ENCODE data around the gene STK24.

Gene STK24

DNA sequence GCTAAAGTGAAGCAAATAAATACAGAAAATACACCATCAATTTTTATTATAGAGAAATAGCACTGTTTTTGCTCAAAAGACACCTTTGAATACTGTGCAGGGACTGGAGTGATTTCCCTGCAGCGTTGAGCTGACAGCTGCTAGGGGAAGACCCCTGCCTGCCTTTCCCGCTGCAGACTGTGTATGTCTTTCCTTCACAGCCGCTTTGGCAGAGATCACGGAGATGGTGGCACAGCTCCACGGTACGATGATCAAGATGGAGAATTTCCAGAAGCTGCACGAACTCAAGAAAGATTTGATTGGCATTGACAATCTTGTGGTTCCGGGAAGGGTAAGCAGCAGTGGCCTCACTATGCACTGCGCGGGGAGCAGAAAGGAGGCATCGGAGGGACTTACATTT is 141.5 kb downstream of the STK24 start:
- no peak for TF ChIP-seq EZH2phosphoT487 (conservative IDR thresholded peaks at IDR 0.05; ENCODE audit: low read length)
- TF ChIP-seq, protein P1, sequence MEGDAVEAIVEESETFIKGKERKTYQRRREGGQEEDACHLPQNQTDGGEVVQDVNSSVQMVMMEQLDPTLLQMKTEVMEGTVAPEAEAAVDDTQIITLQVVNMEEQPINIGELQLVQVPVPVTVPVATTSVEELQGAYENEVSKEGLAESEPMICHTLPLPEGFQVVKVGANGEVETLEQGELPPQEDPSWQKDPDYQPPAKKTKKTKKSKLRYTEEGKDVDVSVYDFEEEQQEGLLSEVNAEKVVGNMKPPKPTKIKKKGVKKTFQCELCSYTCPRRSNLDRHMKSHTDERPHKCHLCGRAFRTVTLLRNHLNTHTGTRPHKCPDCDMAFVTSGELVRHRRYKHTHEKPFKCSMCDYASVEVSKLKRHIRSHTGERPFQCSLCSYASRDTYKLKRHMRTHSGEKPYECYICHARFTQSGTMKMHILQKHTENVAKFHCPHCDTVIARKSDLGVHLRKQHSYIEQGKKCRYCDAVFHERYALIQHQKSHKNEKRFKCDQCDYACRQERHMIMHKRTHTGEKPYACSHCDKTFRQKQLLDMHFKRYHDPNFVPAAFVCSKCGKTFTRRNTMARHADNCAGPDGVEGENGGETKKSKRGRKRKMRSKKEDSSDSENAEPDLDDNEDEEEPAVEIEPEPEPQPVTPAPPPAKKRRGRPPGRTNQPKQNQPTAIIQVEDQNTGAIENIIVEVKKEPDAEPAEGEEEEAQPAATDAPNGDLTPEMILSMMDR (IDR thresholded peaks at IDR 0.05; ENCODE audit: insufficient read depth, low read length, poor library complexity, severe bottlenecking): no peak
- Histone ChIP-seq H3K27ac (ENCODE audit: low read depth, low read length) (no peak overlapping the region), H3K9me2 (replicated peaks; ENCODE audit: insufficient read depth, low read length) (no peaks in the 10 kb centered on the region), H2AFZ (ENCODE audit: low read depth, low read length, severe bottlenecking) (no peak overlapping the region), H3K27me3 (ENCODE audit: low read length) (no peaks in the 10 kb centered on the region), H3K4me3 (ENCODE audit: insufficient read depth, low read length, poor library complexity, severe bottlenecking) (no peak overlapping the region), H4K20me1 (ENCODE audit: low read depth, low read length) (no peaks in the 10 kb centered on the region), H3K36me3 (ENCODE audit: low read length) (no peaks in the 10 kb centered on the region), H3F3A (ENCODE audit: insufficient read depth) (no peaks in the 10 kb centered on the region), H3K4me2 (ENCODE audit: low read depth, low read length, poor library complexity, severe bottlenecking) (no peak overlapping the region), H3K79me2 (ENCODE audit: insufficient read depth, low read length) (no peaks in the 10 kb centered on the region), H3K9me3 (ENCODE audit: insufficient read depth, low read length) (no peaks in the 10 kb centered on the region), H3K9ac (ENCODE audit: low read length) (no peak overlapping the region)

GRCh38 chr13:98434060-98434459 is 142.8 kb downstream of the STK24 start:
- TF ChIP-seq, protein P1 (IDR thresholded peaks at IDR 0.05; ENCODE audit: insufficient read depth, low read length, poor library complexity, severe bottlenecking): no peak
- no peak for TF ChIP-seq EZH2phosphoT487 (conservative IDR thresholded peaks at IDR 0.05; ENCODE audit: low read length)
- Histone ChIP-seq H3K9me2 (replicated peaks; ENCODE audit: insufficient read depth, low read length) (no peaks in the 10 kb centered on the region), H3K4me2 (ENCODE audit: low read depth, low read length, poor library complexity, severe bottlenecking) (no peak overlapping the region), H3K79me2 (ENCODE audit: insufficient read depth, low read length) (no peaks in the 10 kb centered on the region), H3K4me3 (ENCODE audit: insufficient read depth, low read length, poor library complexity, severe bottlenecking) (no peak overlapping the region), H2AFZ (ENCODE audit: low read depth, low read length, severe bottlenecking) (no peak overlapping the region), H3K36me3 (ENCODE audit: low read length) (no peaks in the 10 kb centered on the region), H3F3A (ENCODE audit: insufficient read depth) (no peaks in the 10 kb centered on the region), H4K20me1 (ENCODE audit: low read depth, low read length) (no peaks in the 10 kb centered on the region), H3K27ac (ENCODE audit: low read depth, low read length) (no peak overlapping the region), H3K27me3 (ENCODE audit: low read length) (no peaks in the 10 kb centered on the region), H3K9me3 (ENCODE audit: insufficient read depth, low read length) (no peaks in the 10 kb centered on the region), H3K9ac (ENCODE audit: low read length) (no peak overlapping the region)

DNA sequence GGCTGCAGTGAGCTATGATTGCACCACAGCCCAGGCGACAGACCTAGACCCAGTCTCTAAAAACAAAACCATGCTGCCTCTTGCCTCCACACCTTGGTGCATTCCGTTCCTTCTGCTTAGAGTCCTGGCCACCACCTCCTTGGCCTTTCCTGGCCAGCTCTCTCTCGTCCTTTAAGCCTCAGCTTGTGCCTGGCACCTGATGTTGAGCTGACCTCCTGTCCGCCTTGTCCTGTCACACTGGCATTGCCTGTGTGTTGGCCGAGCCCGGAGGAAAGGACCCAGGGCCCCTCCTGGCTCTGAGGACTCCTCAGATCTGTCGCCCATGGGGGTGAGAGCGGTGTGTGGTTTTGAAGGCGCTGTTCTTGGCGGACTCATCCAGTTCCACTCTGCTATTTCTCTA is 143.3 kb downstream of the STK24 start:
- no peak overlapping the region for H3K4me3 ChIP-seq (ENCODE audit: insufficient read depth, low read length, poor library complexity, severe bottlenecking)
- no peak overlapping the region for H3K27ac ChIP-seq (ENCODE audit: low read depth, low read length)
- H4K20me1 ChIP-seq (ENCODE audit: low read depth, low read length): no peaks in the 10 kb centered on the region
- no peaks in the 10 kb centered on the region for H3K36me3 ChIP-seq (ENCODE audit: low read length)
- H3K9ac ChIP-seq (ENCODE audit: low read length): no peak overlapping the region
- TF ChIP-seq, protein P1 (IDR thresholded peaks at IDR 0.05; ENCODE audit: insufficient read depth, low read length, poor library complexity, severe bottlenecking): no peak
- TF ChIP-seq EZH2phosphoT487 (conservative IDR thresholded peaks at IDR 0.05; ENCODE audit: low read length): no peak
- H3K79me2 ChIP-seq (ENCODE audit: insufficient read depth, low read length): no peaks in the 10 kb centered on the region
- H3K9me2 ChIP-seq (replicated peaks; ENCODE audit: insufficient read depth, low read length): no peaks in the 10 kb centered on the region
- H3K9me3 ChIP-seq (ENCODE audit: insufficient read depth, low read length): no peaks in the 10 kb centered on the region
- H3F3A ChIP-seq (ENCODE audit: insufficient read depth): no peaks in the 10 kb centered on the region
- H3K27me3 ChIP-seq (ENCODE audit: low read length): no peaks in the 10 kb centered on the region
- H3K4me2 ChIP-seq (ENCODE audit: low read depth, low read length, poor library complexity, severe bottlenecking): no peak overlapping the region
- H2AFZ ChIP-seq (ENCODE audit: low read depth, low read length, severe bottlenecking): no peak overlapping the region

Measured in SU-DHL-6 (cell line).